GM10847 (cell line): ENCODE results near the gene TRAFD1.

Source experiments
- POLR2A ChIP-seq: IDR thresholded peaks from 2 replicates; pipeline ENCODE4 v1.6.1; 2011; ENCODE audit not compliant: insufficient read length; ENCODE audit errors: extremely low read depth

Gene TRAFD1

GRCh38 chr12:112199136-112199535 is 73.8 kb downstream of the TRAFD1 start:
- no peak for TF ChIP-seq POLR2A
